ENCODE results near the gene COMMD10. TPM values are rescaled to one million over a fixed set of nuclear protein-coding genes. Genes with fewer than 3 reads are reported as not detected.

The COMMD10 gene
- total RNA-seq, 1 donor: 38.9 TPM

- H3K4me3 ChIP-seq (ENCODE audit: low read depth, low read length): no peak overlapping the region
- DNase-seq (ENCODE audit: low read depth): no peak
- TF ChIP-seq, protein P1, sequence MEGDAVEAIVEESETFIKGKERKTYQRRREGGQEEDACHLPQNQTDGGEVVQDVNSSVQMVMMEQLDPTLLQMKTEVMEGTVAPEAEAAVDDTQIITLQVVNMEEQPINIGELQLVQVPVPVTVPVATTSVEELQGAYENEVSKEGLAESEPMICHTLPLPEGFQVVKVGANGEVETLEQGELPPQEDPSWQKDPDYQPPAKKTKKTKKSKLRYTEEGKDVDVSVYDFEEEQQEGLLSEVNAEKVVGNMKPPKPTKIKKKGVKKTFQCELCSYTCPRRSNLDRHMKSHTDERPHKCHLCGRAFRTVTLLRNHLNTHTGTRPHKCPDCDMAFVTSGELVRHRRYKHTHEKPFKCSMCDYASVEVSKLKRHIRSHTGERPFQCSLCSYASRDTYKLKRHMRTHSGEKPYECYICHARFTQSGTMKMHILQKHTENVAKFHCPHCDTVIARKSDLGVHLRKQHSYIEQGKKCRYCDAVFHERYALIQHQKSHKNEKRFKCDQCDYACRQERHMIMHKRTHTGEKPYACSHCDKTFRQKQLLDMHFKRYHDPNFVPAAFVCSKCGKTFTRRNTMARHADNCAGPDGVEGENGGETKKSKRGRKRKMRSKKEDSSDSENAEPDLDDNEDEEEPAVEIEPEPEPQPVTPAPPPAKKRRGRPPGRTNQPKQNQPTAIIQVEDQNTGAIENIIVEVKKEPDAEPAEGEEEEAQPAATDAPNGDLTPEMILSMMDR (IDR thresholded peaks at IDR 0.05; ENCODE audit: insufficient read depth, low read depth, low read length): no peak
Observed at GRCh38 chr5:116045821-116046220, 39.0 kb upstream of the COMMD10 start.

GRCh38 chr5:116046261-116046660 is 38.6 kb upstream of the COMMD10 start:
- H3K4me3 ChIP-seq (ENCODE audit: low read depth, low read length): no peak overlapping the region
- DNase-seq (ENCODE audit: low read depth): no peak
- TF ChIP-seq, protein P1 (IDR thresholded peaks at IDR 0.05; ENCODE audit: insufficient read depth, low read depth, low read length): no peak

GRCh38 chr5:116046823-116047222 is 38.0 kb upstream of the COMMD10 start:
- TF ChIP-seq, protein P1 (IDR thresholded peaks at IDR 0.05; ENCODE audit: insufficient read depth, low read depth, low read length): no peak
- DNase-seq (ENCODE audit: low read depth): no peak
- H3K4me3 ChIP-seq (ENCODE audit: low read depth, low read length): no peak overlapping the region

- H3K4me3 ChIP-seq (ENCODE audit: low read depth, low read length): no peak overlapping the region
- no peak for DNase-seq (ENCODE audit: low read depth)
- TF ChIP-seq, protein P1 (IDR thresholded peaks at IDR 0.05; ENCODE audit: insufficient read depth, low read depth, low read length): no peak
Observed at GRCh38 chr5:116058346-116058936, 26.4 kb upstream of the COMMD10 start.

- DNase-seq (ENCODE audit: low read depth): no peak
- H3K4me3 ChIP-seq (ENCODE audit: low read depth, low read length): no peak overlapping the region
- TF ChIP-seq, protein P1 (IDR thresholded peaks at IDR 0.05; ENCODE audit: insufficient read depth, low read depth, low read length): no peak
Observed at GRCh38 chr5:116062352-116062751, 22.5 kb upstream of the COMMD10 start.

GRCh38 chr5:116063950-116064349 is 20.9 kb upstream of the COMMD10 start:
- H3K4me3 ChIP-seq (ENCODE audit: low read depth, low read length): no peak overlapping the region
- DNase-seq (ENCODE audit: low read depth): no peak
- TF ChIP-seq, protein P1 (IDR thresholded peaks at IDR 0.05; ENCODE audit: insufficient read depth, low read depth, low read length): no peak

Measured in fibroblast of villous mesenchyme (primary cell).